Measurements from ENCODE around the gene PTPN7. TPM values are rescaled to one million over a fixed set of nuclear protein-coding genes. Genes with fewer than 3 reads are reported as not detected.

Gene PTPN7
- total and polyA plus RNA-seq, 2 of the 13 experiments (the other 11 are each of a cell fraction or from before 2014, with no cell fraction given): not detected

DNA sequence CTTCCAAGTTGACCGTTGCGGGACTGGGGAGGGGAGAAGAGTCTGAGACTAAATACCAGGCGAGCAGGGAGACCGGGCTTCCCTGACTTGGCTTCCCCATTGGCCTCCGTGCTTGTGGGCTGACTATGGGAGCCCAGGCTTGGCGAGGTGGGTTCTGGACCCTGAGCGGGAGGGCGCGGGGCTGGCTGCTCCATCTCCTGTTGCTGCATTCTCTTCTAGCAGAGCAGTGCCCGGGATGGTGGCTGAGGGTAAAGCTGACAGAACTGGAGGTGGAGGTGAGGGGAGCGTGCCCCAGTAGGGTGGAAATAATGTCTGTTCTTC, 33.9 kb upstream of the PTPN7 start:
- H3K9me3 ChIP-seq (ENCODE audit: low read length): no peaks in the 10 kb centered on the region
- CTCF ChIA-PET (ENCODE audit: low intra/inter-chr PET ratio, low total read pairs): no interaction called here
- POLR2A ChIA-PET: no interaction called here
- 56% methylated on average over 10 of the region's 11 CpGs for WGBS (ENCODE audit: low lambda C conversion rate)
- peaks cover 11 to 30% of the 10 kb centered on the region in 2 experiments for H3K27me3 ChIP-seq (ENCODE audit: control insufficient read depth in 1 of 2, insufficient read depth in 2 of 2, low read length in 2 of 2)
- no peak overlapping the region for H3K27ac ChIP-seq (ENCODE audit: extremely low read length, insufficient read depth, low read length)
- H2AFZ ChIP-seq (ENCODE audit: low read length): no peak overlapping the region
- H3K4me2 ChIP-seq (ENCODE audit: low read depth, low read length): no peak overlapping the region
- no peaks in the 10 kb centered on the region for H3K79me2 ChIP-seq (ENCODE audit: insufficient read depth, low read length)
- no peak for DNase-seq (ENCODE audit: low spot score)
- no peak for FAIRE-seq
- no peaks in the 10 kb centered on the region for H3K36me3 ChIP-seq (replicated peaks in 1 of 2; ENCODE audit: control insufficient read depth in 1 of 2, insufficient read depth in 2 of 2, low read length in 2 of 2)
- no peak for ATAC-seq
- TF ChIP-seq HNRNPUL1 (IDR thresholded peaks at IDR 0.05; ENCODE audit: low read depth, low read length): no peak
- TF ChIP-seq ZNF879 (CRISPR knock-in tag; IDR thresholded peaks at IDR 0.05): no peak
- TF ChIP-seq ZNF207 (IDR thresholded peaks at IDR 0.05; ENCODE audit: borderline replicate concordance): no peak
- no peak for TF ChIP-seq IKZF4 (CRISPR knock-in tag; IDR thresholded peaks at IDR 0.05; ENCODE audit: borderline replicate concordance, low read depth, not compliant biosample characterization)
- TF ChIP-seq ZFP1 (CRISPR knock-in tag; IDR thresholded peaks at IDR 0.05): no peak
- TF ChIP-seq, protein P1, sequence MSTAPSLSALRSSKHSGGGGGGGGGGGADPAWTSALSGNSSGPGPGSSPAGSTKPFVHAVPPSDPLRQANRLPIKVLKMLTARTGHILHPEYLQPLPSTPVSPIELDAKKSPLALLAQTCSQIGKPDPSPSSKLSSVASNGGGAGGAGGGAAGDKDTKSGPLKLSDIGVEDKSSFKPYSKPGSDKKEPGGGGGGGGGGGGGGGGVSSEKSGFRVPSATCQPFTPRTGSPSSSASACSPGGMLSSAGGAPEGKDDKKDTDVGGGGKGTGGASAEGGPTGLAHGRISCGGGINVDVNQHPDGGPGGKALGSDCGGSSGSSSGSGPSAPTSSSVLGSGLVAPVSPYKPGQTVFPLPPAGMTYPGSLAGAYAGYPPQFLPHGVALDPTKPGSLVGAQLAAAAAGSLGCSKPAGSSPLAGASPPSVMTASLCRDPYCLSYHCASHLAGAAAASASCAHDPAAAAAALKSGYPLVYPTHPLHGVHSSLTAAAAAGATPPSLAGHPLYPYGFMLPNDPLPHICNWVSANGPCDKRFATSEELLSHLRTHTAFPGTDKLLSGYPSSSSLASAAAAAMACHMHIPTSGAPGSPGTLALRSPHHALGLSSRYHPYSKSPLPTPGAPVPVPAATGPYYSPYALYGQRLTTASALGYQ (CRISPR knock-in tag; IDR thresholded peaks at IDR 0.05): no peak
- no peak for TF ChIP-seq CCAR2 (optimal IDR thresholded peaks at IDR 0.05; ENCODE audit: low read depth, low read length)
- no peak overlapping the region for H3K9ac ChIP-seq (ENCODE audit: insufficient read depth, low read depth, low read length)
- no peak overlapping the region for H3K4me3 ChIP-seq (replicated peaks in 1 of 3; ENCODE audit: insufficient read depth in 1 of 3, low read depth in 2 of 3, low read length in 3 of 3)
- H4K20me1 ChIP-seq (ENCODE audit: insufficient read depth, low read length): no peaks in the 10 kb centered on the region
- in situ Hi-C loops (cut with HindIII; ENCODE audit: extremely low pct_ligation_motif_present, low pct_unique_long_range_greater_than_20kb) (loop anchor here (10.0 kb wide), 1 partner anchor 521 kb away; the partner anchor contains the start of gene SYT2), intact Hi-C loops (cut with micrococcal nuclease; ENCODE audit: unreplicated experiment) (loop anchor here (5.0 kb wide), 1 partner anchor 43 kb away; no protein-coding TSS in a partner anchor)
- H3K4me1 ChIP-seq (ENCODE audit: insufficient read depth, low read length): peaks cover 28% of the 10 kb centered on the region
- BruUV-seq (replicated peaks): no TSS peak
